Activated effector memory CD4-positive, alpha-beta T cell treated with Interleukin-2 at 50 U/mL for 16 hours (primary cell): ENCODE results near the gene EFCAB11.

Source experiments
- DNase-seq: peaks from one replicate; pipeline ENCODE4 v3.0.0-alpha.2; 2020

EFCAB11 gene

GRCh38 chr14:89753828-89754412 is 200.6 kb downstream of the EFCAB11 start:
- no peak for DNase-seq

- no peak for DNase-seq
Observed at GRCh38 chr14:89750908-89751392, 203.6 kb downstream of the EFCAB11 start.

GRCh38 chr14:89750281-89750755 is 204.2 kb downstream of the EFCAB11 start:
- DNase-seq: no peak

GRCh38 chr14:89748004-89748403 is 206.5 kb downstream of the EFCAB11 start:
- DNase-seq: no peak

- no peak for DNase-seq
Observed at GRCh38 chr14:89747126-89747525, 207.4 kb downstream of the EFCAB11 start.

GRCh38 chr14:89746654-89747053 is 207.9 kb downstream of the EFCAB11 start:
- no peak for DNase-seq

GRCh38 chr14:89746135-89746534 is 208.4 kb downstream of the EFCAB11 start:
- DNase-seq: no peak
